Pancreas (tissue), 10 donors: ENCODE measurements around the gene CNPY2. TPM values are rescaled to one million over a fixed set of nuclear protein-coding genes. Genes with fewer than 3 reads are reported as not detected.
"Not testable (repeated sequence)": the region's sequence is repeated elsewhere in the genome, so short reads cannot be mapped to it uniquely, and the experiment has no call there.

Experiments
- ATAC-seq, 4 donors: fragments of 200-7000 bp; cut with Tn5 transposase; one replicate each; pipeline versions ENCODE4 v1.8.0 to v1.9.1; 2020; ENCODE audit warnings: mild to moderate bottlenecking in 4 of 4, moderate library complexity in 4 of 4
- DNase-seq, 6 donors: peaks; one replicate each; pipeline ENCODE4 v3.0.0-alpha.2; 2020
- FAIRE-seq: peaks from 2 replicates; lab custom pipeline; 2012; peaks lifted over from hg19 to GRCh38; lab: Jason Lieb, UNC
- H3K27ac ChIP-seq, 4 donors: fragments of 200-600 bp; sonication (generic); 1 replicate in 3 of 4; 2 replicates in 1 of 4; pipeline versions ENCODE4 v1.5.0 to v1.8.0; 2020
- H3K27me3 ChIP-seq, 4 donors: fragments of 200-600 bp; one replicate each; pipeline ENCODE4 v1.8.0; 2021
- H3K36me3 ChIP-seq, 3 donors: fragments of 200-600 bp; sonication (generic) in 1 of 3; one replicate each; pipeline versions ENCODE4 v1.5.0 to v1.8.0; 2020 to 2021
- H3K4me1 ChIP-seq, 3 donors: fragments of 200-600 bp; one replicate each; pipeline ENCODE4 v1.8.0; 2021
- H3K4me3 ChIP-seq, 4 donors: fragments of 200-600 bp; sonication (generic) in 2 of 4; one replicate each; pipeline versions ENCODE4 v1.5.0 to v1.8.0; 2020 to 2021
- H3K9me3 ChIP-seq, 4 donors: fragments of 200-600 bp; one replicate each; pipeline ENCODE4 v1.8.0; 2021
- CTCF ChIP-seq, 4 donors: fragments of 200-600 bp; sonication (generic) in 3 of 4; IDR thresholded peaks; one replicate each; pipeline versions ENCODE4 v1.5.0 to v1.8.0; 2021; ENCODE audit warnings: antibody characterized with exemption in 4 of 4
- WGBS, 2 donors: extraction: QIAGEN DNeasy Blood & Tissue Kit; methylation state at CpG; one replicate each; pipeline ENCODE4 v1.1.7; 2013; 5-methylcytosine and 5-hydroxymethylcytosine counted together
- intact Hi-C, 3 donors: fragments of 100-400 bp; cut with DNase I; formaldehyde crosslinking; loops; one replicate each; pipeline versions ENCODE4 v1.11.1 to v1.14.2; 2022
- polyA plus RNA-seq, 2 donors: library from polyadenylated mRNA; stranded (reverse); fragments of 200-250 nt; gene quantifications; one replicate each; pipeline ENCODE4 v1.2.3, GENCODE V29; 2013
- total RNA-seq, 6 donors: library from RNA; stranded (reverse); fragmentation: NEBNext Ultra II Directional in 4 of 6; extraction: Animal tissue kit (Norgen Biotek cat#: 25700) in 4 of 6; gene quantifications; one replicate each; pipeline versions ENCODE4 v1.2.1 to v1.2.4, GENCODE V29; 2021 to 2023
- donor health status: healthy with polysubstance abuse.
- donor health status: DM: no; HTN: no; CAD: no; lungs with moderate emphysema.
- donor health status: DM: no; HTN: no; CAD: no.
- donor health status: control.
- donor health status: control.
- donor health status: Bipolar disorder and iron deficiency.
- donor health status: DM: yes; HTN: yes; CAD: no.
- donor health status: DM: no; HTN: no; CAD: no.
- donor health status: DM: no; HTN: no; CAD: no.
- donor health status: DM: yes; HTN: yes; CAD: no.

Gene CNPY2
- total and polyA plus RNA-seq, 8 donors, result 45.3 to 141 (median 71.8) TPM

- Histone ChIP-seq H3K4me1 (no peaks in the 10 kb centered on the region), H3K27ac (peak within 1 kb of the TSS in 2 of 4 donors; percentile 22 to 58), H3K9me3 (no peaks in the 10 kb centered on the region), H3K4me3 (no peak within 1 kb of the TSS), H3K27me3 (no peaks in the 10 kb centered on the region), H3K36me3 (peaks cover 0 to 4% (median 0%) of the 10 kb centered on the region in 3 donors)
- DNase-seq (no peak), FAIRE-seq (no peak), ATAC-seq (peak in 1 of 4 donors; percentile 8)
- intact Hi-C loops, result no loop called here
- TF ChIP-seq CTCF (IDR thresholded peaks at IDR 0.05), result no peak
- WGBS, 2 donors, result 55 to 57% methylated on average over 9 of the region's 9 CpGs
Observed at GRCh38 chr12:56338308-56339157, 22.7 kb upstream of the CNPY2 start, which contains the start of gene IL23A. TSS of gene IL23A (plus strand) at chr12:56338884. CDS start at chr12:56339045, 161 bp downstream.

DNA sequence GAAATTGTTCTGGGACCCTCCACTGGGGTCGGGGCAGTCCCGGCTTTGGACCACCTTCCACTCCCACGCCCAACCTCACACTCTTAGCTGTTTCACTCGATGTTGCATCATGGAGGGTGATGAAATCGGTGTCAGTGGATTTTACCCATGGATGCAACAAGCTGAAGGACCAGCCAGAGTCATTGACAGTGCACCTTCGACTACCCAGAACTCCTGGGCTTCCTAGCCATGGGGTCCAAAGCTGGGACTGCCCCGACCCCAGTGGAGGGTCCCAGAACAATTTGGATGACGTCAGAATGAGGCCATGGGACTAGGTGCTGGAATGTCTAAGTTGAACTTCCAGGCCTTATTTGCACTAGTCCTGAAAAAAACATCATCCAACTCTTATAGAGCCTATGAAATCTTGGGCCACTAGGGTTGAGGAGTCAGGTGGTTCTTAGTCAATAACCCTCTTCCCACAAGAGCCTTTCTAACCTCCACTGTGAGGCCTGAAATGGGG, 22.0 kb upstream of the CNPY2 start:
- Histone ChIP-seq H3K27me3 (no peaks in the 10 kb centered on the region), H3K4me3 (no peak overlapping the region), H3K9me3 (no peaks in the 10 kb centered on the region), H3K36me3 (peaks cover 0 to 1% (median 0%) of the 10 kb centered on the region in 3 donors), H3K27ac (peak overlapping the region in 1 of 4 donors; percentile 58), H3K4me1 (peaks cover 0 to 2% (median 0%) of the 10 kb centered on the region in 3 donors)
- WGBS, 2 donors, result 76 to 81% methylated on average over 8 of the region's 8 CpGs
- intact Hi-C loops, result no loop called here
- ATAC-seq (no peak), DNase-seq (peak in 1 of 6 donors; percentile 13), FAIRE-seq (no peak)
- no peak for TF ChIP-seq CTCF (IDR thresholded peaks at IDR 0.05)

DNA sequence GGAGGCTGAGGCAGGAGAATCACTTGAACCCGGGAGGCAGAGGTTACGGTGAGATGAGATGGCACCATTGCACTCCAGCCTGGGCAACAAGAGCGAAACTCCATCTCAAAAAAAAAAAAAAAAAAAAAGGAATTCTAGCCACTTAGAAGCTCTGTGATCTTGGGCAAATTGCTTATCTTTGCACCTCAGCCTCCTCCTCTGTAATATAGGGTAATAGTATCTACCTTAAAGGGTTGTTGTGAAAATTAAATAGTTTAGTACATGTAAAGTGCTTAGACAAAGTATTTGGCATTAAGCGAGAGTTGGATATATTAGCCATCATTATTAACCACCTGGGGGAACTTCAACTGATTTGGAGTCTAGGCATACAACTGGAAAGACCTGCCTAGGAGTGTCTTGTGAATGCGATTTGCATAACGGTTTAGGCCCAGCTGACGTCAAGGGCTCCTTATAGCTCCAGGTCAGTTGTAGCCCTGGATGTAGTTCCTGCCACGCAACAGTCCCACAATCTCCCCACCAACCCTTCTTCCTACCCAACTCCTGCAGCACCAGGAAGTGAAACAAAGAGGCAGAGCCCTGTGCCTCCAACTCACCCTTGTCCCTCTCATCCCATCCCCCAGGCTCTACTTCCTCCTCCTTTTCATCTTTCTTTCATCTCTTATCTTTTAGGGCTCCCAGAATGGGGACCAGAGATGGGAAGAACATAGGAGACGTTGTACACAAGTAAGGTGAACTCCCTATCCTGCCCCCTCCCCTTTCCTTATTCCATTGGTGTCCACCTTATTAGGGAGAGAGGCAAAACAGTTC, 20.8 kb upstream of the CNPY2 start:
- ATAC-seq (no peak), FAIRE-seq (no peak), DNase-seq (peak in 1 of 6 donors; percentile 21)
- Histone ChIP-seq H3K4me1 (peaks cover 0 to 6% (median 0%) of the 10 kb centered on the region in 3 donors), H3K27me3 (no peaks in the 10 kb centered on the region), H3K4me3 (no peak overlapping the region), H3K36me3 (no peaks in the 10 kb centered on the region), H3K9me3 (no peaks in the 10 kb centered on the region), H3K27ac (no peak overlapping the region)
- 84 to 89% methylated on average over 9 of the region's 9 CpGs for WGBS, 2 donors
- intact Hi-C loops, result no loop called here
- TF ChIP-seq CTCF (IDR thresholded peaks at IDR 0.05), result no peak

GRCh38 chr12:56335527-56335926, 19.7 kb upstream of the CNPY2 start:
- H3K27ac ChIP-seq, H3K27me3 ChIP-seq, H3K4me3 ChIP-seq, ATAC-seq, FAIRE-seq, intact Hi-C loops, H3K36me3 ChIP-seq, H3K9me3 ChIP-seq, DNase-seq, H3K4me1 ChIP-seq: not testable (repeated sequence)
- 95 to 97% methylated on average over 8 of the region's 8 CpGs for WGBS, 2 donors

DNA sequence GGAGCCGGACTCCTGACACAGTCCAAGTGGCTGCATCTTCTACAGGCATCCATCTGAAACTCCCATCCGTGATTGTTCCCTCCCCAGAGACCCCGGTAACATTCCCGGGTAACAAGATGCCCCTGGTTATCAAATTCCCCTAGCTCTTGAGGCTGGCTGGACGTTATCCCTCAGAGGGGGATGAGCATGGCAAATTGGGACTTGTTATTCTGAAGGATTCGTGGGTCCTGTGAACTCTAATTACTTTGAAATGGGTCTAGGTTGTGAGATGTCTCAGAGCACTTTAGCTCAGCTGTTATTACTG, 18.7 kb upstream of the CNPY2 start:
- intact Hi-C loops, result no loop called here
- FAIRE-seq, result no peak
- Histone ChIP-seq H3K27me3 (no peaks in the 10 kb centered on the region), H3K4me1 (peaks cover 0 to 6% (median 0%) of the 10 kb centered on the region in 3 donors), H3K36me3 (no peaks in the 10 kb centered on the region), H3K27ac (peak overlapping the region; percentile 88 to 97 (median 92)), H3K9me3 (no peaks in the 10 kb centered on the region), H3K4me3 (peak overlapping the region; percentile 37 to 68 (median 51))
- ATAC-seq, result no peak
- TF ChIP-seq CTCF (IDR thresholded peaks at IDR 0.05), result no peak
- 3 to 4% methylated on average over 6 of the region's 6 CpGs for WGBS, 2 donors
- no peak for DNase-seq
